ENCODE measurements around the gene FGGY. TPM values are rescaled to one million over a fixed set of nuclear protein-coding genes. Genes with fewer than 3 reads are reported as not detected.

FGGY gene
- total RNA-seq, 2 donors from 2014 or later, result 14.1 to 14.8 TPM

- Histone ChIP-seq H3K4me3 (ENCODE audit: low read length) (no peak overlapping the region), H3K9me3 (ENCODE audit: control insufficient read depth, low read length) (no peaks in the 10 kb centered on the region), H3K27me3 (ENCODE audit: control insufficient read depth, insufficient read depth, low read length, poor library complexity, severe bottlenecking) (no peaks in the 10 kb centered on the region), H3K9ac (ENCODE audit: extremely low read depth, low read length, poor library complexity, severe bottlenecking) (no peak overlapping the region), H3K27ac (ENCODE audit: low read depth, low read length) (peak overlapping the region; percentile 97), H3K36me3 (ENCODE audit: control insufficient read depth, insufficient read depth, low read length) (no peaks in the 10 kb centered on the region), H3K4me1 (ENCODE audit: control insufficient read depth, insufficient read depth, low read length) (peaks cover 8% of the 10 kb centered on the region)
- TF ChIP-seq, protein P1, sequence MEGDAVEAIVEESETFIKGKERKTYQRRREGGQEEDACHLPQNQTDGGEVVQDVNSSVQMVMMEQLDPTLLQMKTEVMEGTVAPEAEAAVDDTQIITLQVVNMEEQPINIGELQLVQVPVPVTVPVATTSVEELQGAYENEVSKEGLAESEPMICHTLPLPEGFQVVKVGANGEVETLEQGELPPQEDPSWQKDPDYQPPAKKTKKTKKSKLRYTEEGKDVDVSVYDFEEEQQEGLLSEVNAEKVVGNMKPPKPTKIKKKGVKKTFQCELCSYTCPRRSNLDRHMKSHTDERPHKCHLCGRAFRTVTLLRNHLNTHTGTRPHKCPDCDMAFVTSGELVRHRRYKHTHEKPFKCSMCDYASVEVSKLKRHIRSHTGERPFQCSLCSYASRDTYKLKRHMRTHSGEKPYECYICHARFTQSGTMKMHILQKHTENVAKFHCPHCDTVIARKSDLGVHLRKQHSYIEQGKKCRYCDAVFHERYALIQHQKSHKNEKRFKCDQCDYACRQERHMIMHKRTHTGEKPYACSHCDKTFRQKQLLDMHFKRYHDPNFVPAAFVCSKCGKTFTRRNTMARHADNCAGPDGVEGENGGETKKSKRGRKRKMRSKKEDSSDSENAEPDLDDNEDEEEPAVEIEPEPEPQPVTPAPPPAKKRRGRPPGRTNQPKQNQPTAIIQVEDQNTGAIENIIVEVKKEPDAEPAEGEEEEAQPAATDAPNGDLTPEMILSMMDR (conservative IDR thresholded peaks at IDR 0.05), result no peak
- Mint-ChIP-seq H3K36me3 (ENCODE audit: low read depth) (no peaks in the 10 kb centered on the region), H3K4me3 (no peak overlapping the region), H3K9me3 (no peaks in the 10 kb centered on the region), H3K4me1 (peaks cover 18% of the 10 kb centered on the region), H3K27me3 (ENCODE audit: insufficient read depth) (no peaks in the 10 kb centered on the region), H3K27ac (no peak overlapping the region)
- DNase-seq, result no peak
- 91 to 100% methylated on average over 1 of the region's 1 CpG for WGBS, 2 experiments (ENCODE audit: insufficient coverage in 1 of 2, insufficient read length in 1 of 2)
Observed at GRCh38 chr1:59670662-59671061, 373.8 kb downstream of the FGGY start.

GRCh38 chr1:59671066-59671952, 374.4 kb downstream of the FGGY start:
- 82 to 93% methylated on average over 4 to 5 of the region's 5 CpGs for WGBS, 2 experiments (ENCODE audit: insufficient coverage in 1 of 2, insufficient read length in 1 of 2)
- Mint-ChIP-seq H3K27me3 (ENCODE audit: insufficient read depth) (no peaks in the 10 kb centered on the region), H3K9me3 (no peaks in the 10 kb centered on the region), H3K27ac (no peak overlapping the region), H3K4me1 (peaks cover 24% of the 10 kb centered on the region), H3K4me3 (no peak overlapping the region), H3K36me3 (ENCODE audit: low read depth) (no peaks in the 10 kb centered on the region)
- Histone ChIP-seq H3K4me3 (ENCODE audit: low read length) (no peak overlapping the region), H3K4me1 (ENCODE audit: control insufficient read depth, insufficient read depth, low read length) (peaks cover 8% of the 10 kb centered on the region), H3K9ac (ENCODE audit: extremely low read depth, low read length, poor library complexity, severe bottlenecking) (no peak overlapping the region), H3K27ac (ENCODE audit: low read depth, low read length) (no peak overlapping the region), H3K36me3 (ENCODE audit: control insufficient read depth, insufficient read depth, low read length) (no peaks in the 10 kb centered on the region), H3K27me3 (ENCODE audit: control insufficient read depth, insufficient read depth, low read length, poor library complexity, severe bottlenecking) (no peaks in the 10 kb centered on the region), H3K9me3 (ENCODE audit: control insufficient read depth, low read length) (no peaks in the 10 kb centered on the region)
- TF ChIP-seq, protein P1 (conservative IDR thresholded peaks at IDR 0.05), result no peak
- DNase-seq, result no peak

GRCh38 chr1:59671953-59672305, 375.0 kb downstream of the FGGY start:
- Mint-ChIP-seq H3K36me3 (ENCODE audit: low read depth) (no peaks in the 10 kb centered on the region), H3K4me1 (peaks cover 27% of the 10 kb centered on the region), H3K27ac (no peak overlapping the region), H3K27me3 (ENCODE audit: insufficient read depth) (no peaks in the 10 kb centered on the region), H3K4me3 (no peak overlapping the region), H3K9me3 (no peaks in the 10 kb centered on the region)
- H3K27me3 ChIP-seq (ENCODE audit: control insufficient read depth, insufficient read depth, low read length, poor library complexity, severe bottlenecking), result no peaks in the 10 kb centered on the region
- 84 to 88% methylated on average over 4 of the region's 4 CpGs for WGBS, 2 experiments (ENCODE audit: insufficient coverage in 1 of 2, insufficient read length in 1 of 2)
- H3K36me3 ChIP-seq (ENCODE audit: control insufficient read depth, insufficient read depth, low read length), result no peaks in the 10 kb centered on the region
- peaks cover 11% of the 10 kb centered on the region for H3K4me1 ChIP-seq (ENCODE audit: control insufficient read depth, insufficient read depth, low read length)
- no peak overlapping the region for H3K9ac ChIP-seq (ENCODE audit: extremely low read depth, low read length, poor library complexity, severe bottlenecking)
- TF ChIP-seq, protein P1 (conservative IDR thresholded peaks at IDR 0.05), result no peak
- H3K27ac ChIP-seq (ENCODE audit: low read depth, low read length), result no peak overlapping the region
- no peak for DNase-seq
- no peaks in the 10 kb centered on the region for H3K9me3 ChIP-seq (ENCODE audit: control insufficient read depth, low read length)
- no peak overlapping the region for H3K4me3 ChIP-seq (ENCODE audit: low read length)

Measured in endodermal cell (in vitro differentiated cells).